Choroid plexus epithelial cell (primary cell): Measurements from ENCODE around the gene NIBAN1.

ENCODE experiments used
- DNase-seq: peaks from one replicate; pipeline ENCODE4 v3.0.0-alpha.2; 2010; ENCODE audit warnings: low read depth
- H3K4me3 ChIP-seq: 2 replicates; pipeline ENCODE4 v1.5.1; 2011; ENCODE audit warnings: low read depth, mild to moderate bottlenecking, control low read depth, low read length, moderate library complexity
- TF ChIP-seq, protein P1 (sequence below): conservative IDR thresholded peaks from 2 replicates; pipeline ENCODE4 v1.5.1; 2011; ENCODE audit warnings: low read depth, mild to moderate bottlenecking, control low read depth, inconsistent platforms, low read length, moderate library complexity

Gene NIBAN1, protein sequence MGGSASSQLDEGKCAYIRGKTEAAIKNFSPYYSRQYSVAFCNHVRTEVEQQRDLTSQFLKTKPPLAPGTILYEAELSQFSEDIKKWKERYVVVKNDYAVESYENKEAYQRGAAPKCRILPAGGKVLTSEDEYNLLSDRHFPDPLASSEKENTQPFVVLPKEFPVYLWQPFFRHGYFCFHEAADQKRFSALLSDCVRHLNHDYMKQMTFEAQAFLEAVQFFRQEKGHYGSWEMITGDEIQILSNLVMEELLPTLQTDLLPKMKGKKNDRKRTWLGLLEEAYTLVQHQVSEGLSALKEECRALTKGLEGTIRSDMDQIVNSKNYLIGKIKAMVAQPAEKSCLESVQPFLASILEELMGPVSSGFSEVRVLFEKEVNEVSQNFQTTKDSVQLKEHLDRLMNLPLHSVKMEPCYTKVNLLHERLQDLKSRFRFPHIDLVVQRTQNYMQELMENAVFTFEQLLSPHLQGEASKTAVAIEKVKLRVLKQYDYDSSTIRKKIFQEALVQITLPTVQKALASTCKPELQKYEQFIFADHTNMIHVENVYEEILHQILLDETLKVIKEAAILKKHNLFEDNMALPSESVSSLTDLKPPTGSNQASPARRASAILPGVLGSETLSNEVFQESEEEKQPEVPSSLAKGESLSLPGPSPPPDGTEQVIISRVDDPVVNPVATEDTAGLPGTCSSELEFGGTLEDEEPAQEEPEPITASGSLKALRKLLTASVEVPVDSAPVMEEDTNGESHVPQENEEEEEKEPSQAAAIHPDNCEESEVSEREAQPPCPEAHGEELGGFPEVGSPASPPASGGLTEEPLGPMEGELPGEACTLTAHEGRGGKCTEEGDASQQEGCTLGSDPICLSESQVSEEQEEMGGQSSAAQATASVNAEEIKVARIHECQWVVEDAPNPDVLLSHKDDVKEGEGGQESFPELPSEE

DNA sequence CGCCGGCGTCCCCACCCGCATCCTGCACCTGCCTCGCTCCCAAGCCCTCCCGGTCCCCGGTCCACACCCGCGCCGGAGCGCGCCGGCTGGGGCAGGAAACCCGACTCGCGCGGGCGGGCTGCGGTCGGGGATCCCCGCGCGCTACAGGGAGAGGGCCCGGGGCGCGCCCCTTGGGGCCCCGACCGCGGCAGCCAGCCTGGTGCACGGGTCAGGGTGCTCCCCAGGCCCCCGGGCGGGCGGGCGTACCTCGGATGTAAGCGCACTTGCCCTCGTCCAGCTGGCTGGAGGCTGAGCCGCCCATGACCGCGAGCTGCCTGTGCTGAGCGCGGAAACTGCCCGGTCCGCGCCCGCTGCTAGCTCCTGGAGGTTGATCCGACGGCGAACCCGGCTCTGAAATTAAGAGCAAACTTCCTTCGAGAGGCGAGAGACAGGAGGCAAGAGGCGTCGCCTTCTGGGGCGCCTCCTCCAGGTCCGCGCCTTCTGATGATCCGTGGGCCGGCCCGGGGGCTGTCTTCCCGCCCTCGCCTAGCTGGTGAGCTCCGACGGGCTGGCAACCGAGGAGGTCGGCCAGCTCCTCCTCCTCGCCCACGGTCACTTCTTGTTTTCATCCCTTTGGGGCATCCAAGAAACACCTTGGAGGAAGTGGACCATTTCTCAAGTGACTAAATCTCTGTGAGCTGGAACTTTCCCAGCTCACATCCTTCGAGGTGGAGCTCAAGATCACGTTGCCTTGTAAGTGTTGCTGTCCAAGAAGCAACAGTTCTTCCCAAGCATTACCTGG, at the start of gene NIBAN1:
Gene NIBAN1 (minus strand): TSS at position 453 of the 781 bp plus-strand sequence. CDS start 152 bp downstream, at position 301.
- TF ChIP-seq, protein P1, sequence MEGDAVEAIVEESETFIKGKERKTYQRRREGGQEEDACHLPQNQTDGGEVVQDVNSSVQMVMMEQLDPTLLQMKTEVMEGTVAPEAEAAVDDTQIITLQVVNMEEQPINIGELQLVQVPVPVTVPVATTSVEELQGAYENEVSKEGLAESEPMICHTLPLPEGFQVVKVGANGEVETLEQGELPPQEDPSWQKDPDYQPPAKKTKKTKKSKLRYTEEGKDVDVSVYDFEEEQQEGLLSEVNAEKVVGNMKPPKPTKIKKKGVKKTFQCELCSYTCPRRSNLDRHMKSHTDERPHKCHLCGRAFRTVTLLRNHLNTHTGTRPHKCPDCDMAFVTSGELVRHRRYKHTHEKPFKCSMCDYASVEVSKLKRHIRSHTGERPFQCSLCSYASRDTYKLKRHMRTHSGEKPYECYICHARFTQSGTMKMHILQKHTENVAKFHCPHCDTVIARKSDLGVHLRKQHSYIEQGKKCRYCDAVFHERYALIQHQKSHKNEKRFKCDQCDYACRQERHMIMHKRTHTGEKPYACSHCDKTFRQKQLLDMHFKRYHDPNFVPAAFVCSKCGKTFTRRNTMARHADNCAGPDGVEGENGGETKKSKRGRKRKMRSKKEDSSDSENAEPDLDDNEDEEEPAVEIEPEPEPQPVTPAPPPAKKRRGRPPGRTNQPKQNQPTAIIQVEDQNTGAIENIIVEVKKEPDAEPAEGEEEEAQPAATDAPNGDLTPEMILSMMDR = no peak
- DNase-seq = peak; percentile 50
- H3K4me3 ChIP-seq = peak within 1 kb of the TSS; percentile 63

- TF ChIP-seq, protein P1 = no peak
- H3K4me3 ChIP-seq = no peak overlapping the region
- DNase-seq = no peak
Measured at GRCh38 chr1:185017966-185018365, 43.7 kb upstream of the NIBAN1 start.

GRCh38 chr1:185017338-185017737, 43.0 kb upstream of the NIBAN1 start:
- H3K4me3 ChIP-seq = no peak overlapping the region
- peak; percentile 92 for DNase-seq
- TF ChIP-seq, protein P1 = no peak

DNA sequence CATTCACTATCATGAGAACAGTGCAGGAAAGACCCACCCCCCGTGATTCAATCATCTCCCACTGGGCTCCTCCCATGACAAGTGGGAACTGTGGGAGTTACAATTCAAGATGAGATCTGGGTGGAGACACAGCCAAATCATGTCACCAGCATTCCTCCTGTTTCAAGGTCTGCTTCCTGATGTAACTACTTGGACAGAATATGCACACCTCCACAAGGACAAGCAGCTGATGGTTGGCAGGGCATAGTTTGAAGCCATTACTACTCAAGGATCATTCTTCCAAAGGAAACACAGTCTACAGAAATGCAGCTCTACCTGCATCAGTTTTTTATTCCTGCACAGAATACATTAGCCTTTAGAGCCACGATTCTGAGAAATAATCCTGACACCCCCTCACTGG, 42.6 kb upstream of the NIBAN1 start:
- peak; percentile 6 for DNase-seq
- TF ChIP-seq, protein P1 = no peak
- H3K4me3 ChIP-seq = no peak overlapping the region

GRCh38 chr1:185015631-185016030, 41.3 kb upstream of the NIBAN1 start:
- TF ChIP-seq, protein P1 = no peak
- DNase-seq = no peak
- no peak overlapping the region for H3K4me3 ChIP-seq

DNA sequence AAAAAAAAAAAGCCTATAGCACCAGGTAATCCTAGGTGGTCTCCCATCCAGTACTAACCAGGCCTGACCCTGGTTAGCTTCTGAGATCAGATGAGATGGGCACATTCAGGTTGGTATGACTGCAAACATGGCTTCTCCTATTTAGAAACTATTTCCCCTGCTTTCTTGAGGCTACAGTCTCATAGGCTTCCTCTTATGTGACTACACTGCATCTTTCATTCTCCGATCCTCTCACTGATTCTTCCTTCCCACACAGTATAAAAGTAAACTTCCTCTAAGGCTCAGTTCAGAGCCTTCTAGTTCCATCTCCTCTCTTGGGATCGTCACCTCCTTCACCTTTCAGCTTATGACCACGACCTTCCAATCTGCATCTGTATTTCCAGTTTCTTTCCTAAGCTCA, 40.6 kb upstream of the NIBAN1 start:
- DNase-seq = no peak
- H3K4me3 ChIP-seq = no peak overlapping the region
- TF ChIP-seq, protein P1 = no peak
